Posterior vena cava (tissue), 2 donors: ENCODE measurements around the gene NCOA1. TPM values are rescaled to one million over a fixed set of nuclear protein-coding genes. Genes with fewer than 3 reads are reported as not detected.
"Not testable (repeated sequence)": the region's sequence is repeated elsewhere in the genome, so short reads cannot be mapped to it uniquely, and the experiment has no call there.

ENCODE experiments used
- DNase-seq: peaks from one replicate; pipeline ENCODE4 v3.0.0-alpha.2; 2020; ENCODE audit warnings: low spot score
- intact Hi-C, 2 donors: fragments of 100-400 bp; cut with DNase I; formaldehyde crosslinking; loops; one replicate each; pipeline versions ENCODE4 v1.14.1 to v1.14.2; 2022 to 2023
- total RNA-seq, 2 donors: library from RNA; stranded (reverse); fragmentation: NEBNext Ultra II Directional; extraction: Animal tissue kit (Norgen Biotek cat#: 25700); gene quantifications; one replicate each; pipeline ENCODE4 v1.2.1, GENCODE V29; 2021
- donor health status: DM: yes; HTN: yes; CAD: no.
- donor health status: DM: yes; HTN: yes; CAD: no.

NCOA1 gene
- total RNA-seq, 2 donors from 2014 or later: 43.0 to 43.3 TPM

GRCh38 chr2:24565537-24565936 is 74.5 kb downstream of the NCOA1 start:
- intact Hi-C loops: no loop called here
- DNase-seq: no peak

- no peak for DNase-seq
- intact Hi-C loops: no loop called here
Measured at GRCh38 chr2:24566209-24566608, 75.2 kb downstream of the NCOA1 start.

DNA sequence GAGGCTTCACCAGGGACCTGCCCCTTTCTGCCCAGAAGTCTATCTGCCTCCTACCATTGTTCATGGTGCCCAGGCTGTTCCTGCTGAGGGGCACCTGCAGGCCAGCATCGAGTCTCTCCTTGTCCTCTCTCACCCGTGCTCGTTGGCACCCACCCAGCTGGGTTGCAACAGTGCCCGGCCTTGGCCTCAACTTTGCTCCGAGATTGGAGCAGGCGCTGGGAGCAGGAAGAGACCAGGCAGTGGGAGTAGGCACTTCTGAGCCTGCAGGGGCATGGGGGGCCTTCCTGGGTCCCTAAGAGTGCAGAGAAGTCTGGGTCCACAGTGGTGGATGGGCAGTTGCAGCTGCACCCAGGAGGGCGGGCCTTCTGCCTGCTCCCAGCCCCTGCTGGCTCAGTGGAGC is 75.6 kb downstream of the NCOA1 start:
- DNase-seq: no peak
- intact Hi-C loops: no loop called here

GRCh38 chr2:24568551-24568950 is 77.5 kb downstream of the NCOA1 start:
- DNase-seq: no peak
- intact Hi-C loops: no loop called here

- DNase-seq, intact Hi-C loops: not testable (repeated sequence)
Measured at GRCh38 chr2:24569565-24569964, 78.5 kb downstream of the NCOA1 start.

DNA sequence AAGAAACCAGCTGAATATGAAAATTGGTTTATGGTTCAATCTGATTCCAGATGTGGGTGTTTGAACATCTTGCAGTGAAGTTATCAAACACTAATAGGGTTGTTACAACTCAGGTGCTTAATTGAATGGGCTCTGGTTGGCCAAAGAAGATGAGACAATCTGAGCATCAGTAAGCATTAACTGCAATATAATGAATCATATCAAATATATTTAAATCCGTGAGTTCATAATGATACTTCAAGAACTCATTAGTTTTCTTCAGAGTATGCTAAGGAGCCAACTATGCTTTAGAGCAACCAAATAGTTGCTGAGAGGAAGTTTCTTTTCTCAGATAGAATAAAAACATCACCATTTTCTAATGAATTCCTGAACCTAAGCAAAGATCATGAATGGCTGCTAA is 79.2 kb downstream of the NCOA1 start:
- intact Hi-C loops: no loop called here

DNA sequence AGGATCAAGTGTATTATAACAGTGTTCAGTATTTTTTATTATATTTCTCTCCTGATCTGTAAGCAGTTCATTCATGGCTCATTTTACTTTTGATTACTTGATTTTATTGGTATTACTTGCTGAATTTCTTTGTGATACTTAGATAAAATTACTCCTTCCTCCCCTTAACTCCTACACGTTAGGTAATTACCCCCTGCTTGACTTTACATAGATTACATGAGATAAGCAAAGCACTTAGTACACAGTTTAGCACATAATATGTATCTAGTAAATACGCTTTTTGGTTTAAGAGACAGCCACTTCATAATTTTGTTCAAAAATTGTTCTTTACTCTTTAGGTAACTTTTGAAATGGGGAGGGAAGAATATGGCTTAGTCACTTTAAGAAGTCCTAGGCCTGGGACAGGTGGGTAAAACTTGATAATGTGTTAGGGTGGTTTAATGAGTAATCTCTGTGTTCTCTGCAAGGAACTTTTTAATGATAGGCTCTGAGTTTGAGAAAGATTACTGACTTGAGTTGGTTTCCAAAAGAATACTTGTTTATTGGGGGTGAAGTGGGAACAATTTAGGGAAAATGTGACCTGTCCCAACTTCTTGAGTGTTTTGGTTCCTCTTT is 80.9 kb downstream of the NCOA1 start:
- intact Hi-C loops: no loop called here

More for the DNA sequence above, 79.2 kb downstream of the NCOA1 start:
- no peak for DNase-seq

GRCh38 chr2:24576146-24576545 is 85.1 kb downstream of the NCOA1 start:
- intact Hi-C loops: no loop called here
- DNase-seq: no peak

More for the DNA sequence above, 80.9 kb downstream of the NCOA1 start:
- no peak for DNase-seq

- intact Hi-C loops: no loop called here
- DNase-seq: no peak
Measured at GRCh38 chr2:24576617-24577016, 85.6 kb downstream of the NCOA1 start.

GRCh38 chr2:24577481-24577880 is 86.4 kb downstream of the NCOA1 start:
- intact Hi-C loops: no loop called here
- DNase-seq: no peak

DNA sequence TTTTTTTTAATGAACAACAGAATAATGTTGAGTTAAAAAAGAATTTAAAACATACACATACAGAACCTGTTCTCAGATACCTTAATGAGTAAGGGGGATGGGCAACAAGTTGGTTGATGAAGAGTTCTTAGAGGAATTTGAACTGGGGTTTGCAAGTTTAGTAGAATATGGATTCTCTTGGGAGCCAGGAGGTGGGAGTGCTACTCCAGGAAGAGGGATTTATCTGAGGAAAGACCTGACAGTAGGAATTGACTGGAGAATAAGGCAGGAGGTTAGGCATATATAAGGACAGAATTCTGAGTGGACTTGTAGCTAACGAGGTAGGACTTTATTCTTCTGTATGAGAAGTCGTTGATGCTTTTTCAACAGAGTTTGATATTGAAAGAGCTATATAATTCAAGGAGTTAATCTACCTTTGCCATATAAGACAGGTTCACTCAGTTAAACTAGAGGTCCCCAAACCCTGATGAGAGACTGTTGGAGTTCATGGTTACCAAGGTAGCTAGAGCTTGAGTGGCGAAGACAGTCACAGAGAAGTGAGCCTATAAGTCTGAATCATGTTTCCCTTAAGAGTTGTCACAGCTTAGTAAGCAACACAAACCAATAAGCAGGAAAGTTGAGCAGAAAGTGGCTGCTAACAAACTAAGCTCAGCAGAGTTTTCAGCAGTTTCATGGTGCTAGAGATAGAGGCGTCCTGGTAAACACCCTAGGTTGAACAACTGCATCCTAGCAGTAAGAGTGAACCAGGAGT is 88.2 kb downstream of the NCOA1 start:
- DNase-seq: no peak
- intact Hi-C loops: no loop called here

DNA sequence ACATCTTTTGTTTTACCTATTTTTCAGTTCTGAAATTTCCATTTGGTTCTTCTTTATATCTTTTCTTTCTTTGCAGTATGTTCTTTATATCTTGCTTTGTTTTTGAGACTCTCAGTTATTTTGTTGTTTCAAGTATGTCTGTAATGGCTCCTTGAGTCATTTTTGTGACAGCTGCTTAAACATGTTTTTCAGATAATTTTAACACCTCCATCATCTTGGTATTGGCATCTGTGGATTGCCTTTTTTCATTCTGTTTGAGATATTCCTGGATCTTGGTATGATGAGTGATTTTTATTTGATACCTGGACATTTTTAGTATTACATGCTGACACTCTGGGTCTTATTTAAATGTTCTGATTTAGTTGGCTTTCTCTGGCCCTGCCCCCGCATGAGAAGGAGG is 89.5 kb downstream of the NCOA1 start:
- intact Hi-C loops: no loop called here

DNA sequence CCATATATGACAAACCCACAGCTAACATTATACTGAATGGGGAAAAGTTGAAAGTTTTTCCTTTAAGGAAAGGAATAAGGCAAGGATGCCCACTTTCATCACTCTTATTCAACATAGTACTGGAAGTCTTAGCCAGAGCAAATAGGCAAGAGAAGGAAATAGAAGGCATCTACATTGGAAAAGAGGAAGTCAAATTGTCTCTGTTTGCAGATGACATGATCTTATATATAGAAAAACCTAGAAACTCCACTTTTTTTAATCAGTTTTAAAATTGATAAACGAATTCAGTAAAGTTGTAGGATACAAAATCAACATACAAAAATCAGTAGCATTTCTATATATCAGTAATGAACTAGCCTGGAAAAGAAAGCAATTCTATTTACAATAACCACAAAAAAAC is 90.9 kb downstream of the NCOA1 start:
- intact Hi-C loops, DNase-seq: not testable (repeated sequence)

More for the DNA sequence above, 89.5 kb downstream of the NCOA1 start:
- no peak for DNase-seq

- intact Hi-C loops: no loop called here
- no peak for DNase-seq
Measured at GRCh38 chr2:24586955-24587354, 95.9 kb downstream of the NCOA1 start.

DNA sequence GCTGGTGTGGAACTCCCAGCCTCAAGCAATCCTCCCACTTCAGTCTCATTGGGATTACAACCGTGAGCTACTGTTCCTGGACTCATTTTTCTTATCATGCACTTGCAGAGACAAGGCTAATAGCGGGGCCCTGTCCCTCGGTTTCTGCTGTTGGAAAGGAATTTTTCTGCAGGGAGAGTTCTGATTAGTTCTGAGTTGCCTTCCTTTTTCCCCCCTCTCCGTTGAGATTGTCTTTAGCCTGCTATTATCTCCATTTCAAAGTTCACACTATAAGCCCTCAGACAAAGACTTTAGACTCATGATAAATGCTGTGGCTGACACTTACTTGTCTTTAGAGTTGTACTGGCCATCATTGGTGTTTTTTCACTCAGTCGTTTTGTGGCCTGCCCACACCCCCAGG is 97.2 kb downstream of the NCOA1 start:
- intact Hi-C loops: no loop called here
- no peak for DNase-seq

DNA sequence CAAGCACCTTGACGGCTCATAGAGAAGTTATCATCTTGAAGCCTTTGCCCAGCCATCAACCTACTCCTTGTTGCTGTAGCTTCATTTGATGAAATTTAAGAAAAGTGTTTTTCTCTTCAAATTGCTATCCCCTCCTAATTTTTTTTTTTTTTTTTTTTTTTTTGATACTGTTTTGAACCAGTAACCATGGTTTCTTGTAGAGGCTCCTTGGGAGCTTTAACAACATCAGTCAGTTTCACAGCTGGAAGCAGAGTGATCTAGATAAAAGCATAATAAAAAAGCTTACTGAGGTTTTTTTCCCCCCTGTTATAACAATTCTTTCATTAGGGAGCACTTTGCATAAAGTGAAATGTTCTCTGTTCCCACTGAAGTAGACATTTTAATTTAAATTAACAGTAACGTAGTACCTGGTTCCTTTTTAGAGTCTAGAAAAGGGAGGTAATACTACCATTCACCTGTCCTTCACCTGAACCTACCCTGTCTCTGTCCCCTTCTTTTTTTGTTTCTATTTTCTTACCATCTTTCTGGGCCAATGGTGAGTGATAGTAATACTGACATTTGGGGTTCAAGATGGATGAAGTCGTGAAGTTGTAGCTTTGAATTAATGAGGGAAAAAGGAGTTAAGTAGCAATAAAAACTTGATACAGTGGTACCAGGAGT is 101.5 kb downstream of the NCOA1 start:
- intact Hi-C loops: no loop called here
- no peak for DNase-seq

GRCh38 chr2:24594283-24594682 is 103.2 kb downstream of the NCOA1 start:
- no peak for DNase-seq
- intact Hi-C loops: no loop called here

DNA sequence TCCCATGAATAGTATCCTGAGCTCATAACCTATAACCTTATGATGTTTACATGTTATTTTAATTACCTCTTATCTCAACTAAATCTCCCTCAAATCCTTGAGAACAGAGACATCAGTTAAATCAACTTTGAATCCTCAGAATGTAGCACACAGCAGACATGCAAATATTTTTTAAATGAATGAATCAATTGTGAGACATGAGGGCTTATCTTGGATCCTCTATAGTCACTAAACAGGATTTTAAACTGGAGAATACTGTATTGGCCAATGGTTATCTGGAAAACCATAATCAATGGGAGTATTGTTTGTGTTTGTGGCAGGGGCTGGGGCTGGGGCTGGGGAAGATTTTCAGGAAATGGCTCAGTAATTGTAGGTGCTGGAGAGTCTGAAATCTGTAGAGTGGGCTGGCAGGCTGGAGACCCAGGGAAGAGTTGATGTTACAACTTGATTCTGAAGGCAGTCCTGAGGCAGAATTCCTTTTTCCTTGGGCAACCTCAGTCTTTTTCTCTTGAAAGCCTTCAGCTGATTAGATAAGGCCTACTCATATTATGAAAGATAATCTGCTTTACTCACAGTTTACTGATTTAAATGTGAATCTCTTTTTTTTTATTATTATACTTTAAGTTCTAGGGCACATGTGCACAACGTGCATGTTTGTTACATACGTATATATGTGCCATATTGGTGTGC is 106.3 kb downstream of the NCOA1 start:
- DNase-seq: no peak
- intact Hi-C loops: no loop called here

DNA sequence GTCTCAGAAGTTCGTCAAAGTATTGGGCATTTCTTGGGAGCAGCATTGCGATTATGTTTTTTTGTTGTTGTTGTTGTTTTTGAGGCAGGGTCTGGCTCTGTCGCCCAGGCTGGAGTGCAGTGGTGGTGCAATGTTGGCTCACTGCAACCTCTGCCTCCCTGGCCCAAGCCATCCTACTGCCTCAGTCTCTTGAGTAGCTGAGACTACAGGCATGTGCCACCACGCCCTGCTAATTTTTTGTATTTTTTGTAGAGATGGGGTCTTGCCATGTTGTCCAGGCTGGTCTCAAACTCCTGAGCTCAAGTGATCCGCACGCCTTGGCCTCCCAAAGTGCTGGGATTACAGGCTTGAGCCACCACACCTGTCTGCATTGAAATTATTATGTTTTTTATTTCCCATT is 109.1 kb downstream of the NCOA1 start:
- intact Hi-C loops: not testable (repeated sequence)

DNA sequence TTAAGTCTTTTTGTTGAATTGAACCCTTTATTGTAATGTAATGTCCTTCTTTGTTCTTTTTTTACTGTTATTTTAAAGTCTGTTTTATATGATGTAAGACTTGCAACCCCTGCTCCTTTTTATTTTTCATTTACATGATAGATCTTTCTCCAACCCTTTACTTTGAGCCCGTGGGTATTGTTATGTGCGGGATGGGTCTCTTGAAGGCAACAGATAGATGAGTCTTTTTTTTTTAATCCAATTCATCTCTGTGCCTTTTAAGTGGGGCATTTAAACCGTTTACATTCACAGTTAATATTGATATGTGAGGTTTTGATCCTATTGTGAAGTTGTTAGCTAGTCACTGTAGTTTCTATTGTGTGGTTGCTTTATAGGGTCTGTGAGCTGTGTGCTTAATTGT is 120.6 kb downstream of the NCOA1 start:
- no peak for DNase-seq
- intact Hi-C loops: no loop called here

More for the DNA sequence above, 109.1 kb downstream of the NCOA1 start:
- not testable (repeated sequence) for DNase-seq
